Neutrophil (primary cell): ENCODE results near the gene FCGR2B.
A peak's percentile ranks its signal among the peaks of the same experiment; 100 is the strongest.
"Not testable (repeated sequence)": the region's sequence is repeated elsewhere in the genome, so short reads cannot be mapped to it uniquely, and the experiment has no call there.

ENCODE experiments used
- H3K27ac ChIP-seq: fragments of 200-600 bp; sonication (generic); 2 replicates; pipeline ENCODE4 v1.5.1; 2016; ENCODE audit warnings: mild to moderate bottlenecking, moderate library complexity
- H3K27me3 ChIP-seq: fragments of 200-600 bp; sonication (generic); 2 replicates; pipeline ENCODE4 v1.6.0; 2016; ENCODE audit warnings: mild to moderate bottlenecking
- H3K36me3 ChIP-seq: fragments of 200-600 bp; sonication (generic); 2 replicates; pipeline ENCODE4 v1.5.1; 2017
- H3K4me1 ChIP-seq, 2 experiments: fragments of 200-600 bp in 1 of 2; sonication (generic) in 1 of 2; 1 replicate in 1 of 2; 2 replicates in 1 of 2; pipeline versions ENCODE4 v1.5.1 to v1.6.1; 2013 to 2016; ENCODE audit warnings: low read depth in 1 of 2, low read length in 1 of 2, mild to moderate bottlenecking in 1 of 2, moderate library complexity in 1 of 2; ENCODE audit not compliant: control insufficient read depth in 1 of 2, insufficient read depth in 1 of 2
- H3K4me3 ChIP-seq, 2 experiments: fragments of 200-600 bp in 1 of 2; sonication (generic) in 1 of 2; 1 replicate in 1 of 2; 2 replicates in 1 of 2; pipeline ENCODE4 v1.5.1; 2013 to 2016; ENCODE audit warnings: low read depth in 1 of 2, low read length in 1 of 2, mild to moderate bottlenecking in 1 of 2, moderate library complexity in 1 of 2
- H3K9me3 ChIP-seq: fragments of 200-600 bp; sonication (generic); 2 replicates; pipeline ENCODE4 v1.5.1; 2016
- TF ChIP-seq, protein P1 (sequence below): fragments of 200-600 bp; sonication (generic); IDR thresholded peaks from 2 replicates; pipeline ENCODE4 v1.5.1; 2016; ENCODE audit warnings: antibody characterized with exemption

FCGR2B gene

DNA sequence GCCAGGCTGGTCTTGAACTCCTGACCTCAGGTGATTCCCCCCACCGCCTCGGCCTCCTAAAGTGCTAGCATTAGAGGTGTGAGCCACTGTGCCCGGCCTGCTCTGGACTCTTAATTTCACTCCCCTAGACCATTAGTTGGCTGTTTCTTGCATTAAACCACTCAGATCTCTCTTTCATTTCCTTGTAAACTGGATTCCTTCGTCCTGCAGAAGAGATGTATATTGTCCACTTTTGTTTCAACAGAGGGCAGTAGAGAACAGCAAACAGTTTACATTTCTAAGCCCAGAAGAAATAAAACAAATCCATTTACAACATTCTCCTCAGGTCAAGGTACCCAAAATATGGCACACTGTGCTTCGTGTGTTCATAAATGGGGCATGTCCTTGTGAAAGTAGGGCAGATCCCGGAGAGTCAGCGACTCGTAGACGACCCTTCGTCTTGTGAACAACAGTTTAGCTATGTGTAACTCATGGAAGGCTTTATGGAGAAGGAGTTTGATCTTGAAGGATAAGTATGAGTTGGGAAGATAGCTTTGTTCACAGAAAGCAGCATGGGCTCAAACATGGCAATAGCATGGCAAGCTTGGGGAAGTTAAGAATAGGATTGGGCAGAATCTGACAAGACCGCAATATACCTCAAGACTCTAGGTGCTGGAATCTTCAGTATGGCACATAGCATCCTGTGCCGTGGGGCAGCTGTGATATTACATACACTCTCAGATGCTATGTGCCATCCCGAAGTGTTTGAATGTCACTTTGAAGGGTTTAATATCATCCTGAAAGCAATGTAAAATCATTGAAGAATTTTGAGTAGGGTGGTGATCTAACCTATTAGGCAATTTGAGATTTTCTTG, 15.2 kb upstream of the FCGR2B start:
- H3K4me3 ChIP-seq, H3K27me3 ChIP-seq, H3K9me3 ChIP-seq, H3K36me3 ChIP-seq: not testable (repeated sequence)
- Histone ChIP-seq H3K27ac (peak overlapping the region; percentile 41), H3K4me1 (peaks cover 35 to 46% of the 10 kb centered on the region in 2 experiments)
- TF ChIP-seq, protein P1, sequence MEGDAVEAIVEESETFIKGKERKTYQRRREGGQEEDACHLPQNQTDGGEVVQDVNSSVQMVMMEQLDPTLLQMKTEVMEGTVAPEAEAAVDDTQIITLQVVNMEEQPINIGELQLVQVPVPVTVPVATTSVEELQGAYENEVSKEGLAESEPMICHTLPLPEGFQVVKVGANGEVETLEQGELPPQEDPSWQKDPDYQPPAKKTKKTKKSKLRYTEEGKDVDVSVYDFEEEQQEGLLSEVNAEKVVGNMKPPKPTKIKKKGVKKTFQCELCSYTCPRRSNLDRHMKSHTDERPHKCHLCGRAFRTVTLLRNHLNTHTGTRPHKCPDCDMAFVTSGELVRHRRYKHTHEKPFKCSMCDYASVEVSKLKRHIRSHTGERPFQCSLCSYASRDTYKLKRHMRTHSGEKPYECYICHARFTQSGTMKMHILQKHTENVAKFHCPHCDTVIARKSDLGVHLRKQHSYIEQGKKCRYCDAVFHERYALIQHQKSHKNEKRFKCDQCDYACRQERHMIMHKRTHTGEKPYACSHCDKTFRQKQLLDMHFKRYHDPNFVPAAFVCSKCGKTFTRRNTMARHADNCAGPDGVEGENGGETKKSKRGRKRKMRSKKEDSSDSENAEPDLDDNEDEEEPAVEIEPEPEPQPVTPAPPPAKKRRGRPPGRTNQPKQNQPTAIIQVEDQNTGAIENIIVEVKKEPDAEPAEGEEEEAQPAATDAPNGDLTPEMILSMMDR, result peak; percentile 25

DNA sequence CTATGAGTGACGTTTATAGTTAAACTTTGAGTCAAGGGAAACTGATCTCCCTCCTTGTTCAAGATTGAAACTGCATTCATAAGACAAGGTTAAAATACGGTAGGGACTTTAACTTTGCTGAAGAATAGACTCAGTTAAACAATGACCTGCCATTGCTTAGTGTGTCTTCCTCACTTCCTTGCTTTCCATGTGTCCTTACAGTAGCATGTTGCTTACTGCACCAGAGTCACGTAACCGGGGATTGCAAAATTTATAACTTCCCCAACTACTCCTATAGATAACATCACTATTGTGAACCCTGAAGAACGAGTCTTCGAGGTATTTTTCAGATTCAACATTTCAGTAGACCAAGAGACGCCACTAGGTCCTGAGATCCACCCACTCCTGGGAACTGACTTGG, 9.4 kb upstream of the FCGR2B start:
- not testable (repeated sequence) for H3K27me3 ChIP-seq, H3K36me3 ChIP-seq, H3K9me3 ChIP-seq, H3K27ac ChIP-seq, H3K4me3 ChIP-seq
- H3K4me1 ChIP-seq, result peaks cover 3 to 14% of the 10 kb centered on the region in 2 experiments

DNA sequence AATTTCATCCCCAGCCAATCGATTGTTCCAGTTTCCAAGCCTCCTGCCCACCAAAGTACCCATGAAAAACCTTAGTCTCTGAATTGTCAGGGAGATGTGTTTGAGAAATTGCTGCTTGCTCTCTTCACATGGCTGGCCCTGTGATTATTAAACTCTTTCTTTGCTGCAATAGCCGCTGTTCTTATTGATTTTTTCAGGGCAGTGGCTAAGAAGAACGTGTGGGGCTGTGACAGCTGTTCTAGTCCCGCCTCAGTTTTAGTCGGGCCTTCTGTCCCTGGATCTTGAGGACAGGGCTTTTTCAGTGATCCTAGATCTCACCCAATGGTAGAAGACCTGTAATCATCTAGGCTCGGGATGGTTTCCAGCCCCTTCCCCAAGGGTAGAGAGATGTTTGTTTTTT, 9.0 kb upstream of the FCGR2B start:
- H3K9me3 ChIP-seq, H3K27ac ChIP-seq: not testable (repeated sequence)
- peaks cover 3 to 14% of the 10 kb centered on the region in 2 experiments for H3K4me1 ChIP-seq

DNA sequence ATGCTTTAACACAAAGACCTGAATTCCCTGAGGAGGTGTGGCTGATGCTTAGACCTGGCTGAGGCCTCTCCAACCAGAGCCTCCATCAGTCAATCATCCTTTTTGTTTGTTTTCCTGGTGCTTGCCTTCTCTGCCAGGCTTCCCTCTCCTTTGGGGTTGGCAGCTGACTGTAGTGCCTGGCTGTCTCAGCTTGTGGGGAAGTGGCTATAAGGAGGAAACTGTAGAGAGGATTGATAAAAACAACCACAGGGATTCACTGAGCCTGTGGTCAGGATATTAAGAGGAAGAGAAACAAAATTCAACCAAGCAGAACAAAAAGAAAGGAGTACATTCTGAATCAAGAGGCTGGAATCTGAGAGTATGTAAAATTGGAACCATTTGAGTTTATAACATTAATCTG, 4.4 kb upstream of the FCGR2B start:
- not testable (repeated sequence) for H3K36me3 ChIP-seq, H3K4me3 ChIP-seq, H3K27me3 ChIP-seq, H3K27ac ChIP-seq, H3K4me1 ChIP-seq, H3K9me3 ChIP-seq

More for the DNA sequence above, 9.0 kb upstream of the FCGR2B start:
- not testable (repeated sequence) for H3K36me3 ChIP-seq, H3K27me3 ChIP-seq, H3K4me3 ChIP-seq

DNA sequence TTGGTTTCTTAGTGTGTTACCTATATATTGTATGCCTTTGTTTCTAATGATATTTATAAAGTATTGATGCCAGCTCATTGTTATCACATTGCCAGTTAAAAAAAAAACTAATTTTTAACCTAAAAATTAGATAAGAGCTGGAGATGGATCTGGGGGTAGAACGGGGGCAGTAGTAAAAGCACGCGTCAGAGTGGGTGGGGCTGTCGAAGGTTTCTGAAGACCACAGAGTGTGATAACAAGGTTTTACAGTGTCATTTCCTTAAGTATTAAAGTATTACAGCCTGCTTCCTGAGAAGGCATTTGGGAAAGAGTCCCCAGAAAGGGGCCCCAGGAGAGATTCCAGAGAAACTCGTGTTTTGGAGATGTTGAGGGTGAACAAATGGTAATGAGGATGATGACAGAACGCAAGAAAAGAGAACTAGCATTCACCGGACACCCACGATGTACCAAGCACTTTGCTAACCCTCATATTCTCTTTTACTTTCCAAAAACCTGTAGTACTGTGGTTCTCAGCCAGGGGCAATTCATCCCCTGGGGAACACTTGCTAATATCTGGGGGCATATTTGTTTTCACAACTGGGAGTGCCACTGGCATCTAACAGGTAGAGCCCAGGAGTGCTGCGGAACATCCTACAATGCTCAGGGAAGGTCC, 1.2 kb upstream of the FCGR2B start:
- not testable (repeated sequence) for H3K4me3 ChIP-seq, H3K36me3 ChIP-seq, H3K27ac ChIP-seq, H3K27me3 ChIP-seq, H3K4me1 ChIP-seq, H3K9me3 ChIP-seq

DNA sequence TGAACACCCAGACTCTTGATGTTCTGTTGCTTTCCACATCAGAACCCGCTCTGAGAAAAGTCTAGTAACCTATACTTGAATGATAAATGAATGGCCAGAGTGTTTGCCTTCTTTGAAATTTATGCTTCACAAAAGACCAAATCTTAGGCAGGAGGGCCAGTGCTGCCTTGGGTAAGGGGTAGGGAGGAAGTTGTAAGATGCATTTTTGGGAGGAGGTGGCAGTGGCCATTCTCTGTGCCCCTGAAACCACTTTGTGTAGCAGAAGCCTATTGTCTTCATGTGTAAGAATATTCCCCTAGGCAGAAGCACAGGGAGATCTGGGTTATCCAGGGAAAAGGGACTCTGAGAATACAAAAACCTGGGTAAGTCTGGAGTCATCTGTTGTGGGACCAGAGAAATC, 626 bp downstream of the FCGR2B start:
- H3K27ac ChIP-seq, H3K36me3 ChIP-seq, H3K27me3 ChIP-seq, H3K9me3 ChIP-seq, H3K4me1 ChIP-seq, H3K4me3 ChIP-seq: not testable (repeated sequence)

DNA sequence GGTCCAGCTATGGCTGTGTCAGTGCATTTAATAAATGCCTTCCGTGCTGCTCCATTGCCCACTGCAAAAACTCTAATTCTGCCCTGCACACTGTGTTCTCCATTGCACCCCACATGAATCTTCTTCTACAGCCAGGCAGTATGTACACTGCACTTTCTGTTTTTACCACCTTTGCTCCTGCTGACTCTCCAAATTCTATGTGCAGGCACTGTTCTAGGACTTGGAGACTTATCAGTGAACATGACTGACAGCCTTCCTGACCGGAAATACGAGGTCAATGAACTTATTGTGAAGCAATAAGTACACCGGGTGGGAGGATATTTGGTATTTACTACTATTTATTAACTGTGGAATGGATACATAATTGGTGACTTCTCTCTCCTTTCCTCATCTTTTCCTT, 1.7 kb downstream of the FCGR2B start:
- H3K27me3 ChIP-seq, H3K4me3 ChIP-seq, H3K4me1 ChIP-seq, H3K27ac ChIP-seq, H3K9me3 ChIP-seq, H3K36me3 ChIP-seq: not testable (repeated sequence)

DNA sequence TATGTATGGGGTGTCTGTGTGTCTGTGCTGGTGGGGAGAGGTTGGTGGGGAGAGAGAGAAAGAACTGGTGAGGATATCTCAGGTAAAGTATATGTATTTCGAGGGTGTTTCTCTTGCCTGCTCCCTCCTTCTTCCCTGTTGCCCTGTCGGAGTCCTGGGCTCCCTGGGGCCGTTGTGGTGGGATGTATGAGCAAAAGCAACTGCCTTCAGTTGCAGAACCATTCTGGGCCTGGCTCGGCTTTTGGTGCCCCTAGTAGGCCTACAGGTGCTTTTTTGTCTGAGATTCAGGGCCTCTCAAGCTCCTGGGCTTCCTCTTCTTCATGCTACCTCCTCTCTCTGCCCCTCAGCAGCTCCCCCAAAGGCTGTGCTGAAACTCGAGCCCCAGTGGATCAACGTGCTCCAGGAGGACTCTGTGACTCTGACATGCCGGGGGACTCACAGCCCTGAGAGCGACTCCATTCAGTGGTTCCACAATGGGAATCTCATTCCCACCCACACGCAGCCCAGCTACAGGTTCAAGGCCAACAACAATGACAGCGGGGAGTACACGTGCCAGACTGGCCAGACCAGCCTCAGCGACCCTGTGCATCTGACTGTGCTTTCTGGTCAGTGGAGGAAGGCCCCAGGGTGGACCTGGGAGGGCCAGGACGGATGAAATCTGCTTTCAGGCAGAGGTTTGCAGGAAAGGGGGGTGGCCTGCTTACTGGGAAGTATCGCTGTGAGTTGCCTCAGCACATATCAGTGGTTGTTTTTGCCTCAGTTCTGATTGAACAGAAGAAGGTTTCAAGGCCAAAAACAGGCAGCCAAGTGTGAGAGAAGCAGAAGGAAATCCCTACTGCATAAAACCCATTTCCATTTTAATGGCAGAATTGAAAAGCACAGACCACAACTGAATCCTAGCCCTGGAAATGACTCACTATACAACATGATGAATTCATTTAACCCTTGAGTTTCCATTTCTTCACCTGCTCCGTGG, 8.4 kb downstream of the FCGR2B start:
- H3K27ac ChIP-seq, H3K36me3 ChIP-seq, H3K27me3 ChIP-seq, H3K4me3 ChIP-seq, H3K9me3 ChIP-seq, H3K4me1 ChIP-seq: not testable (repeated sequence)

DNA sequence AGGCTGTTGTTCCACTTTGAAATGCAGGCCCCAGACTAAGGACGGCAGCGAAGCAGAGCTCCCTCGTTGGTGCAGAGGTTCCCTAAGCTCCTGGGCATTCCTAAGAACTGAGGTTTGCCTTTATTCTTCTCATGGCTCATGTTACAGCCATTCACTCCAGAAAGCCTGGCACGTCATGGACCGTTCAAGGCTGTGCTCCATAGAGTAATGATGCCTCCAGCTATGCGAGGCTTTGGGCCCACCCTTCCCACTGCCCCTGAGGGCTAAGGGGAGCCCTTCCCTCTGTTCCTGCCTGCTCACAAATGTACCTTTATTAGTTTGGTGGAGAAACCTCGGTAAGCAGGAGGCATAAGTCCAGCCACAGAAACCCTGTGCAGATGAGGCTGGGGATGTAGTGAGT, 10.5 kb downstream of the FCGR2B start:
- not testable (repeated sequence) for H3K4me3 ChIP-seq, H3K27me3 ChIP-seq, H3K36me3 ChIP-seq, H3K9me3 ChIP-seq, H3K4me1 ChIP-seq, H3K27ac ChIP-seq

DNA sequence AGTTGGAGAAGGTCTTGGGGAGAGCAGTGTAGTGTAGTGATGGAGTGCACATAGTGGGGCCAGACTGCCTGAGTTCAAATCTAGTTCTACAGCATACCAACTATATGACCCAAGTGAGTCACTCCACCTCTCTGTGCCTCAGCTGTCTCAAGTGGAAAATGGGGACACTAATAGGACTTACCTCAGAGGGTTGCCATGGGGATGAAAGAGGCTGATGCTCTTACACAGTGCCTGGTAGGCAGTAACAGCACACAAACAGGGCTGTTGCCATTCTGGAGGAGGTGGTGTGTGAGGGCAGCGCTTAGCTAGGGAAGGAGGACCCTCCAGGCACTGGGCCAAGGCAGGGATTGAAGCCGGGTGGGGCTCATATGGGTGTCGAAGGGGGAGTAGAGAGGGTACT, 11.5 kb downstream of the FCGR2B start:
- H3K36me3 ChIP-seq, H3K27ac ChIP-seq, H3K9me3 ChIP-seq, H3K27me3 ChIP-seq, H3K4me3 ChIP-seq, H3K4me1 ChIP-seq: not testable (repeated sequence)

DNA sequence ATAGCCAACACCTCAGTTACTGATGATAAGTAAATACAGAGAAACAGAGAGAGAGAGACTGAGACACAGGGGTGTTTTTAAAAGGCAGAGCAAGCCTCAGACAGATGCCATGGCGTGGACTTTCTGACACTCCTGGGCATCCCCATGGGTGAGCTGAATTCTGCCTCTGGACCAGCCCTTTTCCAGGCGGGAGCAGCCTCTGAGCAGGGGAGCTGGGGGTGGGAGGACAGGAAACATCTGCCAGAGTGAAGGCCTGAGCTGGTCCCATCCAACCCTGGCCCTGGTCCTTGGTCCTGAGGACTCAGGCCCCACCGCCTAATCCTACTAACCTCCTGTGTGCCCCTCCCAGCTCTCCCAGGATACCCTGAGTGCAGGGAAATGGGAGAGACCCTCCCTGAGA, 12.0 kb downstream of the FCGR2B start:
- H3K4me3 ChIP-seq, H3K27me3 ChIP-seq, H3K27ac ChIP-seq, H3K4me1 ChIP-seq, H3K36me3 ChIP-seq, H3K9me3 ChIP-seq: not testable (repeated sequence)
